Measurements from ENCODE around the gene NDST4. TPM values are rescaled to one million over a fixed set of nuclear protein-coding genes. Genes with fewer than 3 reads are reported as not detected.

Gene NDST4
- total and polyA plus RNA-seq, 2 donors from 2014 or later = not detected

GRCh38 chr4:114907568-114907967, 205.9 kb downstream of the NDST4 start:
- H3K4me1 ChIP-seq (ENCODE audit: control insufficient read depth in 2 of 3, insufficient read depth in 2 of 3, low read depth in 1 of 3, low read length in 3 of 3) = no peaks in the 10 kb centered on the region
- DNase-seq (peak in 2 of 5 donors; percentile 37 to 60), FAIRE-seq (no peak)
- no peak overlapping the region for H3K9ac ChIP-seq (ENCODE audit: low read length in 3 of 3)
- no peaks in the 10 kb centered on the region for H3K36me3 ChIP-seq (ENCODE audit: control insufficient read depth in 2 of 3, insufficient read depth in 3 of 3, low read length in 3 of 3)
- no peak overlapping the region for H3K4me3 ChIP-seq (ENCODE audit: low read length in 3 of 3)
- no peak for TF ChIP-seq CTCF (IDR thresholded peaks at IDR 0.05; ENCODE audit: borderline replicate concordance, extremely low read depth, insufficient read depth)
- no peaks in the 10 kb centered on the region for H3K27me3 ChIP-seq (ENCODE audit: control insufficient read depth, insufficient read depth, low read length)
- H3K9me3 ChIP-seq (ENCODE audit: control insufficient read depth in 2 of 3, insufficient read depth in 1 of 3, low read length in 3 of 3) = no peaks in the 10 kb centered on the region
- no peak overlapping the region for H3K27ac ChIP-seq (ENCODE audit: low read depth in 2 of 2, low read length in 2 of 2)
- intact Hi-C loops (cut with DNase I) = no loop called here

- Histone ChIP-seq H3K27ac (ENCODE audit: low read depth in 2 of 2, low read length in 2 of 2) (no peak overlapping the region), H3K27me3 (ENCODE audit: control insufficient read depth, insufficient read depth, low read length) (no peaks in the 10 kb centered on the region), H3K9ac (ENCODE audit: low read length in 3 of 3) (no peak overlapping the region), H3K9me3 (ENCODE audit: control insufficient read depth in 2 of 3, insufficient read depth in 1 of 3, low read length in 3 of 3) (no peaks in the 10 kb centered on the region), H3K4me3 (ENCODE audit: low read length in 3 of 3) (no peak overlapping the region), H3K4me1 (ENCODE audit: control insufficient read depth in 2 of 3, insufficient read depth in 2 of 3, low read depth in 1 of 3, low read length in 3 of 3) (no peaks in the 10 kb centered on the region), H3K36me3 (ENCODE audit: control insufficient read depth in 2 of 3, insufficient read depth in 3 of 3, low read length in 3 of 3) (no peaks in the 10 kb centered on the region)
- FAIRE-seq (no peak), DNase-seq (no peak)
- intact Hi-C loops (cut with DNase I) = no loop called here
- TF ChIP-seq CTCF (IDR thresholded peaks at IDR 0.05; ENCODE audit: borderline replicate concordance, extremely low read depth, insufficient read depth) = no peak
Observed at GRCh38 chr4:114905017-114905416, 208.4 kb downstream of the NDST4 start.

GRCh38 chr4:114900934-114901333, 212.5 kb downstream of the NDST4 start:
- H3K27me3 ChIP-seq (ENCODE audit: control insufficient read depth, insufficient read depth, low read length) = no peaks in the 10 kb centered on the region
- TF ChIP-seq CTCF (IDR thresholded peaks at IDR 0.05; ENCODE audit: borderline replicate concordance, extremely low read depth, insufficient read depth) = no peak
- FAIRE-seq (no peak), DNase-seq (no peak)
- no peak overlapping the region for H3K27ac ChIP-seq (ENCODE audit: low read depth in 2 of 2, low read length in 2 of 2)
- no peaks in the 10 kb centered on the region for H3K9me3 ChIP-seq (ENCODE audit: control insufficient read depth in 2 of 3, insufficient read depth in 1 of 3, low read length in 3 of 3)
- no peak overlapping the region for H3K9ac ChIP-seq (ENCODE audit: low read length in 3 of 3)
- intact Hi-C loops (cut with DNase I) = no loop called here
- H3K36me3 ChIP-seq (ENCODE audit: control insufficient read depth in 2 of 3, insufficient read depth in 3 of 3, low read length in 3 of 3) = no peaks in the 10 kb centered on the region
- no peaks in the 10 kb centered on the region for H3K4me1 ChIP-seq (ENCODE audit: control insufficient read depth in 2 of 3, insufficient read depth in 2 of 3, low read depth in 1 of 3, low read length in 3 of 3)
- no peak overlapping the region for H3K4me3 ChIP-seq (ENCODE audit: low read length in 3 of 3)

GRCh38 chr4:114890773-114891172, 222.6 kb downstream of the NDST4 start:
- H3K4me1 ChIP-seq (ENCODE audit: control insufficient read depth in 2 of 3, insufficient read depth in 2 of 3, low read depth in 1 of 3, low read length in 3 of 3) = no peaks in the 10 kb centered on the region
- no peak for DNase-seq
- intact Hi-C loops (cut with DNase I) = no loop called here
- H3K36me3 ChIP-seq (ENCODE audit: control insufficient read depth in 2 of 3, insufficient read depth in 3 of 3, low read length in 3 of 3) = no peaks in the 10 kb centered on the region
- H3K4me3 ChIP-seq (ENCODE audit: low read length in 3 of 3) = no peak overlapping the region
- H3K9ac ChIP-seq (ENCODE audit: low read length in 3 of 3) = no peak overlapping the region
- TF ChIP-seq CTCF (IDR thresholded peaks at IDR 0.05; ENCODE audit: borderline replicate concordance, extremely low read depth, insufficient read depth) = no peak
- H3K27me3 ChIP-seq (ENCODE audit: control insufficient read depth, insufficient read depth, low read length) = no peaks in the 10 kb centered on the region
- H3K27ac ChIP-seq (ENCODE audit: low read depth in 2 of 2, low read length in 2 of 2) = no peak overlapping the region
- H3K9me3 ChIP-seq (ENCODE audit: control insufficient read depth in 2 of 3, insufficient read depth in 1 of 3, low read length in 3 of 3) = no peaks in the 10 kb centered on the region
- FAIRE-seq = no peak

All from kidney (tissue), 14 donors.